OCI-LY7 (cell line): ENCODE measurements around the gene ANKS1B. TPM values are rescaled to one million over a fixed set of nuclear protein-coding genes. Genes with fewer than 3 reads are reported as not detected.
A peak's percentile ranks its signal among the peaks of the same experiment; 100 is the strongest.

Source experiments
- BruUV-seq: library from RNA; stranded (reverse); fragments of 400-500 nt; replicated peaks from 2 replicates; lab custom pipeline; 2021; lab: Mats Ljungman, UMichigan
- CTCF ChIA-PET: fragments of 300-600 bp; sonication (Branson Sonifier 250); formaldehyde crosslinking; loops from one replicate; lab custom pipeline; 2022; ENCODE audit warnings: antibody characterized with exemption; ENCODE audit not compliant: unreplicated experiment; lab: Charles Lee
- POLR2A ChIA-PET: fragments of 300-600 bp; sonication (Branson Sonifier 250); formaldehyde crosslinking; loops from one replicate; lab custom pipeline; 2022; ENCODE audit warnings: antibody characterized with exemption; lab: Charles Lee
- DNase-seq: peaks from one replicate; pipeline ENCODE4 v3.0.0-alpha.2; 2015; ENCODE audit warnings: low spot score
- H2AFZ ChIP-seq: fragments of 200-600 bp; sonication (generic), shearing (Covaris generic); 2 replicates; pipeline ENCODE4 v1.6.1; 2014; ENCODE audit warnings: mild to moderate bottlenecking, antibody characterized with exemption, low read length, moderate library complexity
- H3K27ac ChIP-seq: fragments of 200-600 bp; sonication (generic); 2 replicates; pipeline ENCODE4 v1.5.1; 2014; ENCODE audit warnings: mixed run types, low read depth, mild to moderate bottlenecking, moderate library complexity, low read length, inconsistent platforms; ENCODE audit not compliant: poor library complexity, severe bottlenecking
- H3K36me3 ChIP-seq: fragments of 200-600 bp; sonication (generic); 2 replicates; pipeline ENCODE4 v1.6.1; 2014; ENCODE audit warnings: mild to moderate bottlenecking, antibody characterized with exemption, low read length, moderate library complexity, mixed read lengths; ENCODE audit not compliant: insufficient read depth
- H3K4me1 ChIP-seq: fragments of 200-600 bp; sonication (generic); 2 replicates; pipeline ENCODE4 v1.5.1; 2014; ENCODE audit warnings: mild to moderate bottlenecking, low read length; ENCODE audit not compliant: insufficient read depth, poor library complexity, severe bottlenecking
- H3K4me2 ChIP-seq: fragments of 200-600 bp; sonication (generic); 2 replicates; pipeline ENCODE4 v1.6.1; 2014; ENCODE audit warnings: mild to moderate bottlenecking, low read length
- H3K4me3 ChIP-seq: fragments of 200-600 bp; sonication (generic); 2 replicates; pipeline ENCODE4 v1.5.1; 2014; ENCODE audit warnings: mild to moderate bottlenecking, low read depth, low read length; ENCODE audit not compliant: poor library complexity, severe bottlenecking
- H3K79me2 ChIP-seq: fragments of 200-600 bp; sonication (generic); 2 replicates; pipeline ENCODE4 v1.6.1; 2016; ENCODE audit warnings: low read depth, mild to moderate bottlenecking, low read length, moderate library complexity, mixed read lengths; ENCODE audit not compliant: insufficient read depth
- H3K9me2 ChIP-seq: fragments of 200-600 bp; sonication (generic); 2 replicates; pipeline ENCODE4 v1.6.1; 2016; ENCODE audit warnings: mild to moderate bottlenecking, low read length, mixed read lengths; ENCODE audit not compliant: insufficient read depth
- H3K9me3 ChIP-seq: fragments of 200-600 bp; sonication (generic); 2 replicates; pipeline ENCODE4 v1.6.1; 2014; ENCODE audit warnings: mild to moderate bottlenecking, mixed run types, low read length, mixed read lengths
- H4K20me1 ChIP-seq: fragments of 200-600 bp; sonication (generic); 2 replicates; pipeline ENCODE4 v1.6.1; 2014; ENCODE audit warnings: mild to moderate bottlenecking, antibody characterized with exemption, low read length, moderate library complexity, mixed read lengths; ENCODE audit not compliant: insufficient read depth
- CTCF ChIP-seq: fragments of 200-600 bp; sonication (generic); conservative IDR thresholded peaks from 2 replicates; pipeline ENCODE4 v1.5.1; 2014; ENCODE audit warnings: mild to moderate bottlenecking, antibody characterized with exemption, low read length, moderate library complexity, mixed read lengths
- EZH2phosphoT487 ChIP-seq: fragments of 200-600 bp; sonication (generic); IDR thresholded peaks from 2 replicates; pipeline ENCODE4 v1.6.1; 2018; ENCODE audit warnings: low read depth, borderline replicate concordance, mild to moderate bottlenecking, mixed run types, antibody characterized with exemption, low read length, moderate library complexity, mixed read lengths
- intact Hi-C: fragments of 100-400 bp; cut with micrococcal nuclease; formaldehyde crosslinking; loops from one replicate; pipeline ENCODE4 v1.10.0; 2022; ENCODE audit not compliant: unreplicated experiment
- total RNA-seq, 2 experiments: library from RNA; depleted of rRNA in 1 of 2; stranded (reverse); fragments of >200 nt in 1 of 2; shearing (Covaris generic) in 1 of 2; gene quantifications; 2 replicates each; pipeline ENCODE4 v1.2.3, GENCODE V29; 2014 to 2022

Gene ANKS1B
- total RNA-seq, 2 experiments from 2014 or later: 2.9 to 6.0 TPM

DNA sequence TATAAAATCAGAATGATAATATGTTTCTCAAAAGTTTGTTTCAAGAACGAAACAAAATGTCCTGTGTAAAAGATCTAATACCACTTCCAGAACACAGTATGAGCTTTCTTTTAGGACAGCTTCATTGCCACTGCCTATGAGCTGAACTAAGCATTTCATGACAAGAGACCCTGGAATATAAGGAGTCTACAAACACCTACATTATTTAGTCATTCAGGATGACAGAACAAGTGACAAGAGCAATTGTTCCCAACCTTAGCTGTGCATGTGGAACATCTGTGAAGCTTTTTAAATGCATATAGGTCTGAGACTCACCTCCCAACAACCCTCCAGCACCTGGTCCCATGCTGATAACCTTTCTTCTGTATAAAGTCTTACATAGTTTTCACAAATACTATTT is 440.3 kb downstream of the ANKS1B start:
- Histone ChIP-seq H3K9me3 (peaks cover 9% of the 10 kb centered on the region; the same call in 1 of the 2 replicates), H3K4me1 (no peaks in the 10 kb centered on the region), H3K27ac (no peak overlapping the region), H3K79me2 (no peaks in the 10 kb centered on the region), H2AFZ (peak overlapping the region; percentile 35), H4K20me1 (no peaks in the 10 kb centered on the region), H3K9me2 (no peaks in the 10 kb centered on the region), H3K4me2 (no peak overlapping the region), H3K36me3 (no peaks in the 10 kb centered on the region; the same call in 1 of the 2 replicates), H3K4me3 (no peak overlapping the region)
- no TSS peak for BruUV-seq
- no peak for DNase-seq
- TF ChIP-seq CTCF (no peak), EZH2phosphoT487 (no peak)
- intact Hi-C loops: no loop called here
- POLR2A ChIA-PET: interaction anchor here (1.0 to 1.1 kb wide), 2 partner anchors 10 to 24 kb away, joined by 4 to 5 read pairs; no protein-coding TSS in a partner anchor
- CTCF ChIA-PET: no interaction called here

GRCh38 chr12:99529966-99530365 is 454.8 kb downstream of the ANKS1B start:
- no peaks in the 10 kb centered on the region for H3K9me2 ChIP-seq
- intact Hi-C loops: no loop called here
- no peak overlapping the region for H3K4me3 ChIP-seq
- no peaks in the 10 kb centered on the region for H3K79me2 ChIP-seq
- ChIA-PET CTCF (interaction anchor here (1.2 kb wide), 1 partner anchor 237 kb away, joined by 3 read pairs; no protein-coding TSS in a partner anchor), POLR2A (interaction anchor here (0.7 to 1.3 kb wide), 2 partner anchors 30 to 49 kb away, joined by 3 to 4 read pairs; no protein-coding TSS in a partner anchor)
- H4K20me1 ChIP-seq: no peaks in the 10 kb centered on the region
- H3K9me3 ChIP-seq: peaks cover 6% of the 10 kb centered on the region; the same call in 1 of the 2 replicates
- BruUV-seq: no TSS peak
- no peak for TF ChIP-seq EZH2phosphoT487
- TF ChIP-seq CTCF: no peak
- no peak for DNase-seq
- peaks cover 3% of the 10 kb centered on the region for H3K4me1 ChIP-seq
- no peaks in the 10 kb centered on the region; the same call in 1 of the 2 replicates for H3K36me3 ChIP-seq
- no peak overlapping the region for H3K27ac ChIP-seq
- no peak overlapping the region for H3K4me2 ChIP-seq
- peak overlapping the region; percentile 18; the same call in 1 of the 2 replicates for H2AFZ ChIP-seq

GRCh38 chr12:99528478-99528877 is 456.3 kb downstream of the ANKS1B start:
- POLR2A ChIA-PET: interaction anchor here (0.6 to 1.3 kb wide), 4 partner anchors 12 to 143 kb away, joined by 3 read pairs; no protein-coding TSS in a partner anchor
- Histone ChIP-seq H3K27ac (no peak overlapping the region), H3K4me3 (no peak overlapping the region), H3K79me2 (no peaks in the 10 kb centered on the region), H4K20me1 (no peaks in the 10 kb centered on the region), H3K36me3 (no peaks in the 10 kb centered on the region), H3K4me2 (no peak overlapping the region), H3K4me1 (peaks cover 3% of the 10 kb centered on the region), H3K9me2 (no peaks in the 10 kb centered on the region), H3K9me3 (no peaks in the 10 kb centered on the region), H2AFZ (no peak overlapping the region; the same call in 1 of the 2 replicates)
- no peak for DNase-seq
- no TSS peak for BruUV-seq
- intact Hi-C loops: no loop called here
- CTCF ChIA-PET: no interaction called here
- TF ChIP-seq CTCF (no peak), EZH2phosphoT487 (no peak)
